ENCODE results near the gene FMN1.

FMN1 gene

GRCh38 chr15:33115191-33115861, 79.2 kb downstream of the FMN1 start:
- DNase-seq, result no peak

DNA sequence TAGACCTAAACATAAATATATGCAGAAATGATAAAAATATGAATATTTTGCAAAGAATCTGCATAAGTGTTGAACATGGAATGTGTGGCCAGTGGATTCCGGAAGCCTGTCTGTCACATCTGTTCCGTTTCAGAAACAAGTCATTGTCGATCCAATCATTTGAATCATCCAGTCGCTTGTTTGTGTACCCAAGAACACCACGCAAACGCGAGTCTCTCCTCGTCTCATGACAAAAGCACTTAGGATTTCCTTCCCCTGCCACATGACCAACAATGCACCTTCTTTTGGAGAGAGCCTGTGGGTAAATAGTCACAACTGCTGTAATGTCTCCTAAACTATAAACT, 80.2 kb downstream of the FMN1 start:
- DNase-seq, result no peak

DNA sequence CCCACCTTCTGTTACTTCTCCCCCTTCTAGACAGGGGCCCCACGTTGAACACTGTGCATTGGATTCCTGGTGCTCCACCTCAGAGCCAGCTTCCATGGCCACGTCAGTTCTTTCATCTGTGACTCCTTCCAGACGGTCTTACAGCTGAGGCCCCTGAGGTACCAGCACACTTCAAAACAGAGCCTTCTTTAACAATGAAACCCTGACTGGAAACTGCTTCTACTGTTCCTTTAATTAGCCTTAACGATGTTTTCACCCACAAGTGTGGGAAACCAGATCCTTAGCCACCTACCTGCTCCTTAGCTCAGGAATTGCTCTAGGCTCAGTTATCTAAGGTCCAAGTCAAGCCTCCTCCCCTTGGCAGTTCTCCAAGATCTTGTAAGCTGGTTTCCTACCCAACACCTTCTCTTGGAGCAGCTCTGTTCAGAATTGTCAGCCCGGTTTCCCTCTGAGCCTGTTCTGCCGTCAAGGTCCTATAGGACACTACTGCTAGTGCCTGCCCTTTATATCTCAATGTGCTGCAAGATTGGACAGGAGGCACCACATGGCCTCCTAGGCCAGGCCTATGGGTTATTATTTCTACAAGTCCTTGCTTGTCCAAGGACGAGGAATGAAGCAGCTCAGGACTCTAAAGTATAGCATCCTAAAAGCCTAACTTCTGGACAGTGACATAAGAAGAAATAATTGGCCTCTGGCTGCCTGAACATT, 80.7 kb downstream of the FMN1 start:
- DNase-seq, result no peak

DNA sequence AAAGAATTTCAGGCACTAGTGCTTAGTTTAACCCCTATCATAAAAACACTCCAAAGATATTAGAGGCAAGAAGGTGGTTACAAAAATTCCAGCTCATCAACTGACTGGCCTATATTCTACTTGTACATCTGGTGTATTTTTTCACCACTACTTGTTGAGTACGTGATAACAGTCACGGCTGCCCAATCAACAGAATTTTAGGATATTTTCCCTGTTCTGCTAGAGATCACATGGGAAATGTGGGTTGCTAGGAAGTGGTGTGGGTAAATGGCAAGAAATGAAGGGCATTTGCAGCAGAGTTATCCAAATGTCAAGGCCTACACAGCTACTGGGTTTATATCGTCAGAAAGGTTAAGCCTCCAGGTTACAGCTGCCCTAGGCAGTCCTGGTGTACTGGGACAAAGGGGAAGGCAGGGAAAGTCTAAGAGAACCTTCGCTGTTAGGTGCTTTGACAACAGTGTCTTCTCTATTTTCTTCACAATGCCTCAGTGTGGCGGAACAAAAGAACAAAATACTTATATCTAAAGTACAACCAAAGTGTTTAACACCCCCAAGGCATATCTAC, 81.9 kb downstream of the FMN1 start:
- no peak for DNase-seq

DNA sequence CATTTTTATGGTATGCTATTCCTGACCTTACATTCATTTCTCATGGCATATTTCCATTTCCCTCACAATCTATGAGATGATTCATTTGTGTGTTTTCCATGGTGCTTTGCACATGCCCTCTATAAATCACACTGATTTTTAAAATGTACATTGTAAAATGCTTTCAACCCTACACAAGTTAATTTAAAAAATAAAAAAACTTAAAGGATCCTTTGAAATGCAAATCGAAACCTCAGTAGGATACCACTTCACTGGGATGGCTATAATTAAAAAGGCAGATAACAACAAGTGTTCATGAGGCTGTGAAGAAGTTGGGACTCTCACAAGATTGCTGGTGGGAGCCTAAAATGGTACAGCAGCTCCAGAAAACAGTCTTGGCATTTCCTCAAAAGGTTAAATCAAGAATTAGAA, 83.5 kb downstream of the FMN1 start:
- no peak for DNase-seq

- DNase-seq, result no peak
Measured at GRCh38 chr15:33109345-33109744, 85.2 kb downstream of the FMN1 start.

GRCh38 chr15:33108518-33108917, 86.0 kb downstream of the FMN1 start:
- no peak for DNase-seq

DNA sequence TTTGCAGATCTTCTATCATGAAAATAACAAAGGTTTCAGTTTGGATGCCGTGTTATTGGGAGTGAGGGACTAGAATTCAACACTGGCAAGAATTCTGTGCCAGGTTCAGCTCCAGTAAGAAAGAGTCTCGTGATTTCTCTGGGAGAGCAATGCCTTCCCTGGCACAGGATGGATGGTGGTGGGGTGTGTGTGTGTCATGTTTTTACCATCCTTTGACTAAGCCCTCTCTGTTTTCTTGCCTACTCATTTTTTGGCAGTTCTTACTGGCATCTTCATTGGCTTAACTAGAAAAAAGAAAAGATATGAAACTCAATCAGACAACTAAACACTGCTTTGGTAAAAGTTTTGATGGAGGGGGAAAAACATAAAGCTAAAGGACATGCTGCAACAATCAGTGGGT, 86.6 kb downstream of the FMN1 start:
- DNase-seq, result no peak

DNA sequence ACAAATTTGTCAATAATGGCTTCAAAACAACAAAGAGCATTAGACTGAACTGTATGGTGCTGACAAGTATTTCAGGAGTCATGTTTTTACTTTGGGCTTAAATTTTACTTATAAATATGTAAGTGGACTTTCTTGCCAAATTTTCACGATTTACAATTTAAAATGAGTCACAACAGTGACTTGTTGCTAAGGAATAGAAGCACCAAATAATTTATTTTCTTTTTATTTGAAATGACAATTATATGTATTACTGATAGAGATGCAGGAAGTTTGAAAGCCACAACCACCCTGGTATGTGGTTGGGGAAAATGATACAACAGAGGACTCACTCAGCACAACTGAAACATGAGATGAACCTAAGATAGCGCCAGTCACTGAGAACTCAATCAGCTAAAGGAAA, 90.3 kb downstream of the FMN1 start:
- DNase-seq, result no peak

GRCh38 chr15:33101036-33101435, 93.5 kb downstream of the FMN1 start:
- DNase-seq, result no peak

GRCh38 chr15:33100314-33100713, 94.2 kb downstream of the FMN1 start:
- DNase-seq, result no peak

DNA sequence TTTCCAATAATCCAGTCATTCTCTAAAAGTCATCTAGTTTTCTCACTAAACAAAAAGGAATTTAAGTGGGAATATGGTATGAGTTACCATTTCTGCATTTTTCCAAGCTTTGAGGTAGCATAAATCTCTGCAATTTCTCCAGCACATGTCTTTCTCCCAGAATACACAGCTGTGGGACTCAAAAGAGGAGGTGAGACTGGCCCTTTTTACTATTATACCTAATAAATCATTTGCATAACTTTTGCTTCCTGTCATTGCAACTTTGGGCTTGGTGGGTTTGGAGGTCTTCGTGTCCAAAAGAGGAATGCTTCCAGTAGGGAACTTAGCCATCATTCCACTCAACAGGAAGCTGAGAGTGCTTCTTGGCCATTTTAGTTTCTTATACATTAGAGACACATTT, 94.8 kb downstream of the FMN1 start:
- DNase-seq, result no peak

- no peak for DNase-seq
Measured at GRCh38 chr15:33099213-33099612, 95.3 kb downstream of the FMN1 start.

- DNase-seq, result no peak
Measured at GRCh38 chr15:33098094-33099058, 96.1 kb downstream of the FMN1 start.

GRCh38 chr15:33096134-33096533, 98.4 kb downstream of the FMN1 start:
- DNase-seq, result no peak

- no peak for DNase-seq
Measured at GRCh38 chr15:33095641-33096040, 98.9 kb downstream of the FMN1 start.

GRCh38 chr15:33094336-33094735, 100.2 kb downstream of the FMN1 start:
- DNase-seq, result no peak

DNA sequence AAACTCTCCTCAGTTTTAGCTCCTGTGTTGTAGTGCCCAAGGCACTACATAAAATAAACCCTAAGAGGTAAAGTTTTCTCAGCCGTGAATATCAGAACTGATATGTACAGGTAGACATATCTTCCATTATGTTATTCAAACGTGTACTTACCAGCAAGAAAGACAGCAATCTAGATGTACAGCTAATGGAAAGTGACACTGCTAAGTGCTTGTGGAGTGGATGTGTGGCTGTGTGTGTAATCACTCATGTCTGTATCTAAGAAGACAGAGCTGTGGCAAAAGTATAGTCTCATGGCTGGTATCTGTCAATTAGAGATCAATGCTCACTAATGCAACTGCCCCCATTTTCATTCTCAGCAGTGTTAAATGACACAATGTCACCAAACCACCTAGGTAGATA, 101.3 kb downstream of the FMN1 start:
- no peak for DNase-seq

DNA sequence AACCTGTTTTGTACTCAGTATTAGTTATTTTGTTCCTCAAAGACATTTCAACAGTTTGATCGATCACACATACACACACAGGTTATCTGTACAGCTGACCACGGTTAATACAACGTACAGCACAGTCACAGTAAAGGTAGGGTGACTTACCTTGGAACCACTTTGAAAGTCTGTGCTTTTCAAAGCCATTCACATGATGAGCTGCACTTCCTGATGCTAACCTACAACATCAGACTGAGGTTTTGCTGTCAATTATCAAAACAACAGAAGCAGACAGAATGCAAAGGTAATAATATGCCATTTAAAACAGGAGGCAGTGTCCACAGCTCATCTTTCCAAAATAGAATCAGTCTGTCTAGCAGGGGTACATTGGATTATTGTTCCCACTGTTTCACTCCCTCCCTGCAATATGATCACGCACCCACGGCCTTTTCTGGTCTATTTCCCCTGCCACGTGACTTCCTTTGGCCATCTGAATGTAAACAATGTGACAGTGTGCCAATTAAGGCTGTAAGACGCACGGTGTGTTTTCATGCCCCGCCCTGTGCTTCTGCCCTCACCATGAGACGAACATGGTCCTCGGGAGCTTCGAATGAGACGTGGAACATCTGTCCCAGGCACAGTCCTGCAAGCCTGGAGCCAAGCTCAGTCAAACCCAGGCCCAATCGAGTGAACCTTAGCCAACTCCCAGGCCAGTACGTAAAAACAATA, 102.4 kb downstream of the FMN1 start:
- DNase-seq, result peak; percentile 5

DNA sequence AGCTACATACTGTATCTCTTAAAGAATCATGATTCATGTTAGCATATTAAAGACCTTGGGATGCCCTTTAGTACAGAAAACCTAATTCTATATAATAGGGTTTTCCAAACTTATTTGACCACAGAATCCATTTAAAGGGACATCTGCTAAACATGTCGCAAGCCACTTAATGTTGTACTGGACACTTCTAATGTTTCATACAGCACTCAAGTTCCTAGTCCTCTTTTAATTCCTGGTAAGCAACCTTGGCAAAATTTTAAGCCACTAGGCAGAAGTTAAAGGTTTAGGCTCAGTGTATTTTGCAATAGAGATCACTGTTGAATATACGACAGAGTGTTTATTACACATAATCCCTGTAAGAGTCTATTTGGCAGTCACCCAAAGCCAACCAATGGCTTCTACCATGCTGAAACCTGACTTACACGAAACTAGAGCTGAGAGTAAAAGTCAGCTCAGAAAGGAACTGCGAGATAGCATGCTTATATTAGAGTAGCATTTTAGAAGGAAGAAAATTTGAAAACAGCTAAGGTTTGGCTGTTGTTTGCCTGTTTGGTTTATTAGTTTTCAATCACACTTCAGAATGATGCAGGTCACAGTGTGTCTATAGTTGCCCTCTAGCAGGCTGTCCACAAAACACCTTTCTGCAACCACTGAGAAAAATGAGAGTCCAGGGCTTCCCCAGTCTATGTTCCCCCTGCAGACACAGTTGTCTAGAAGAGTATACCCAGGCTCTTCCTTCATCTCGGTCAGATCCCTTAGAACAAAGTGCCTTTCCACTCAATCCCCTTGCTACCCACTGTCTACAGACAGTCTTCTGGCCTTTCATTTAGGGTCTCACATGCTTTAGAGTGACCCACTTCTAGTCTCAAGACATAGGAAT, 104.4 kb downstream of the FMN1 start:
- peak; percentile 73 for DNase-seq

DNA sequence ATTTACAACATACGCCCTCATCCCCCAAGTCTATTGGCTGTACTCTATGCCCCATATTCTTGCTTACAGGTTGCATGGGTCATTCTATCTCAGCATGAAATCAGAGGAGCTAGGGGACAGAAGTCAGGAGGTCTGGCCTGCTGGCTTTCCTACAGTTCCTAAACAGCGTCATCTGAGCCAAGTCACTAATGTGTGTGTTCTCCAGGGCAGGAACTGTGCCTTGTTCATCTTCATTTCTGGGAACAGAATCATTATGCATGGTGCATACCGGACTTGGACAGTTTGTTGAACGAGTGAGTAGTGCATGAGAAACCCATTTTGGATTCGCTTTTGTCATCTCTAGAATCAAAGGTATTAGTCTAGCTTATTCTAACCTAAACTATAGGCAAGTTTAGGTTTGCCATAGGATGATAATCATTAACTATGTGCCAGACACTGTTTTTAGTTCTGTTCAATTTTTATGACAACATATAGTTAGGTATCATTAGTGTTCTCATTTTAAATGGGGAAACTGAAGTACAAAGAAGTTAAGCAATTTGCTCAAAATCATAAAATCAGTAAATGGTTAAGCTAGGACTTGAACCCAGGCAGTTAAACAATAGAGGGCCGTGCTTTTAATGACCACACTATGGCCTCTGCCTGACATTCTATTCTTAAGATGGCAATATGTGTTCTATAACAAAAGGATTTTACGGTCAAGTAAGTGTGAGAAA, 105.2 kb downstream of the FMN1 start:
- DNase-seq, result no peak

Data from NCI-H345 (cell line).